Glomerular endothelial cell (primary cell): ENCODE measurements around the gene HIVEP3. TPM values are rescaled to one million over a fixed set of nuclear protein-coding genes. Genes with fewer than 3 reads are reported as not detected.

Experiments used
- DNase-seq: peaks from one replicate; pipeline ENCODE4 v3.0.0-alpha.2; 2011; ENCODE audit warnings: low read depth, low spot score; ENCODE audit errors: extremely low read depth
- total RNA-seq: library from RNA; depleted of rRNA; stranded (reverse); fragments of >200 nt; gene quantifications from 2 replicates; pipeline ENCODE4 v1.2.3, GENCODE V29; 2015

HIVEP3 gene
- total RNA-seq, 1 donor from 2014 or later, result 7.6 TPM

- no peak for DNase-seq
Measured at GRCh38 chr1:41660570-41661427, 257.9 kb downstream of the HIVEP3 start.

GRCh38 chr1:41659903-41660302 is 258.8 kb downstream of the HIVEP3 start:
- no peak for DNase-seq

- DNase-seq, result no peak
Measured at GRCh38 chr1:41659159-41659495, 259.6 kb downstream of the HIVEP3 start.

- no peak for DNase-seq
Measured at GRCh38 chr1:41658431-41659158, 260.1 kb downstream of the HIVEP3 start.

- no peak for DNase-seq
Measured at GRCh38 chr1:41657679-41658295, 260.9 kb downstream of the HIVEP3 start.

- no peak for DNase-seq
Measured at GRCh38 chr1:41656825-41657500, 261.8 kb downstream of the HIVEP3 start.

GRCh38 chr1:41656068-41656467 is 262.7 kb downstream of the HIVEP3 start:
- DNase-seq, result no peak

GRCh38 chr1:41655632-41656031 is 263.1 kb downstream of the HIVEP3 start:
- no peak for DNase-seq

- DNase-seq, result no peak
Measured at GRCh38 chr1:41653574-41653973, 265.1 kb downstream of the HIVEP3 start.

GRCh38 chr1:41652384-41653265 is 266.1 kb downstream of the HIVEP3 start:
- DNase-seq, result no peak

GRCh38 chr1:41650028-41650880 is 268.5 kb downstream of the HIVEP3 start:
- DNase-seq, result no peak

GRCh38 chr1:41649396-41650027 is 269.2 kb downstream of the HIVEP3 start:
- DNase-seq, result no peak

- no peak for DNase-seq
Measured at GRCh38 chr1:41648844-41649243, 269.9 kb downstream of the HIVEP3 start.

GRCh38 chr1:41648230-41648629 is 270.5 kb downstream of the HIVEP3 start:
- DNase-seq, result no peak

- DNase-seq, result no peak
Measured at GRCh38 chr1:41647221-41648135, 271.2 kb downstream of the HIVEP3 start.

GRCh38 chr1:41646186-41646585 is 272.5 kb downstream of the HIVEP3 start:
- DNase-seq, result no peak

GRCh38 chr1:41645062-41645461 is 273.7 kb downstream of the HIVEP3 start:
- DNase-seq, result no peak
